ENCODE results near the gene GNAI1.

The GNAI1 gene

GRCh38 chr7:80105701-80106408 lies 28.8 kb upstream of the GNAI1 start:
- Histone ChIP-seq H3K27ac (ENCODE audit: low read length) (no peak overlapping the region), H3K9ac (ENCODE audit: low read length in 2 of 2) (no peak overlapping the region), H3K9me3 (ENCODE audit: control insufficient read depth in 2 of 2, low read length in 2 of 2) (no peaks in the 10 kb centered on the region), H3K4me3 (ENCODE audit: low read length in 2 of 2) (no peak overlapping the region), H3K4me1 (ENCODE audit: control insufficient read depth, insufficient read depth, low read length) (no peaks in the 10 kb centered on the region), H3K27me3 (ENCODE audit: control insufficient read depth in 1 of 2, insufficient read depth in 2 of 2, low read length in 2 of 2) (no peaks in the 10 kb centered on the region), H3K36me3 (ENCODE audit: control insufficient read depth in 2 of 2, insufficient read depth in 2 of 2, low read length in 2 of 2) (no peaks in the 10 kb centered on the region)

- Histone ChIP-seq H3K4me3 (ENCODE audit: low read length in 2 of 2) (no peak overlapping the region), H3K9me3 (ENCODE audit: control insufficient read depth in 2 of 2, low read length in 2 of 2) (no peaks in the 10 kb centered on the region), H3K27me3 (ENCODE audit: control insufficient read depth in 1 of 2, insufficient read depth in 2 of 2, low read length in 2 of 2) (no peaks in the 10 kb centered on the region), H3K9ac (ENCODE audit: low read length in 2 of 2) (no peak overlapping the region), H3K36me3 (ENCODE audit: control insufficient read depth in 2 of 2, insufficient read depth in 2 of 2, low read length in 2 of 2) (no peaks in the 10 kb centered on the region), H3K27ac (ENCODE audit: low read length) (no peak overlapping the region), H3K4me1 (ENCODE audit: control insufficient read depth, insufficient read depth, low read length) (no peaks in the 10 kb centered on the region)
These were observed 28.0 kb upstream of the GNAI1 start for GRCh38 chr7:80106498-80107113.

DNA sequence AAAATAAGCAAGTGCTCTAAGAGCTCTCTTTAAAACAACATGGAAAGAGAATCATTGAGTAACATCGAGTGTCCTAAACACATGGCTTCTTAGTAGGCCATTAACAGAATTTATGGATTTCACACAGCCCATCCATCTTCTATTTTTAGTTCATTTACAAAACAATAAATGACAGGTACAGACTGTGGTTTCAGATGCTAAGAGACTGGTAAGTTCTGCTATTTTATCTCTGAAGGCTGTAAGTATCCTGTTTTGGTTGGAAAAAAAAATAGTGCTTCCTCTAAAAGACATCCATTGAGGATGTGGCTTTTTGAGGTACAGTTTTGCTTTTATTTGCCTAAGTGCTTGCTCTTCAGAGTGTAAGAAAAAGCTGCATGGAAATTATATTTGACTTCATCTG lies 27.4 kb upstream of the GNAI1 start:
- H3K4me1 ChIP-seq (ENCODE audit: control insufficient read depth, insufficient read depth, low read length): no peaks in the 10 kb centered on the region
- no peaks in the 10 kb centered on the region for H3K27me3 ChIP-seq (ENCODE audit: control insufficient read depth in 1 of 2, insufficient read depth in 2 of 2, low read length in 2 of 2)
- H3K9me3 ChIP-seq (ENCODE audit: control insufficient read depth in 2 of 2, low read length in 2 of 2): no peaks in the 10 kb centered on the region
- no peak overlapping the region for H3K9ac ChIP-seq (ENCODE audit: low read length in 2 of 2)
- H3K4me3 ChIP-seq (ENCODE audit: low read length in 2 of 2): no peak overlapping the region
- no peak overlapping the region for H3K27ac ChIP-seq (ENCODE audit: low read length)
- no peaks in the 10 kb centered on the region for H3K36me3 ChIP-seq (ENCODE audit: control insufficient read depth in 2 of 2, insufficient read depth in 2 of 2, low read length in 2 of 2)

- Histone ChIP-seq H3K4me3 (ENCODE audit: low read length in 2 of 2) (no peak overlapping the region), H3K36me3 (ENCODE audit: control insufficient read depth in 2 of 2, insufficient read depth in 2 of 2, low read length in 2 of 2) (no peaks in the 10 kb centered on the region), H3K27ac (ENCODE audit: low read length) (no peak overlapping the region), H3K27me3 (ENCODE audit: control insufficient read depth in 1 of 2, insufficient read depth in 2 of 2, low read length in 2 of 2) (no peaks in the 10 kb centered on the region), H3K4me1 (ENCODE audit: control insufficient read depth, insufficient read depth, low read length) (no peaks in the 10 kb centered on the region), H3K9me3 (ENCODE audit: control insufficient read depth in 2 of 2, low read length in 2 of 2) (no peaks in the 10 kb centered on the region), H3K9ac (ENCODE audit: low read length in 2 of 2) (no peak overlapping the region)
These were observed 24.3 kb upstream of the GNAI1 start for GRCh38 chr7:80110376-80110775.

- Histone ChIP-seq H3K9me3 (ENCODE audit: control insufficient read depth in 2 of 2, low read length in 2 of 2) (no peaks in the 10 kb centered on the region), H3K27me3 (ENCODE audit: control insufficient read depth in 1 of 2, insufficient read depth in 2 of 2, low read length in 2 of 2) (no peaks in the 10 kb centered on the region), H3K4me3 (ENCODE audit: low read length in 2 of 2) (no peak overlapping the region), H3K27ac (ENCODE audit: low read length) (no peak overlapping the region), H3K4me1 (ENCODE audit: control insufficient read depth, insufficient read depth, low read length) (no peaks in the 10 kb centered on the region), H3K36me3 (ENCODE audit: control insufficient read depth in 2 of 2, insufficient read depth in 2 of 2, low read length in 2 of 2) (no peaks in the 10 kb centered on the region), H3K9ac (ENCODE audit: low read length in 2 of 2) (no peak overlapping the region)
These were observed 20.5 kb upstream of the GNAI1 start for GRCh38 chr7:80114159-80114558.

- Histone ChIP-seq H3K36me3 (ENCODE audit: control insufficient read depth in 2 of 2, insufficient read depth in 2 of 2, low read length in 2 of 2) (no peaks in the 10 kb centered on the region), H3K27ac (ENCODE audit: low read length) (no peak overlapping the region), H3K9me3 (ENCODE audit: control insufficient read depth in 2 of 2, low read length in 2 of 2) (no peaks in the 10 kb centered on the region), H3K27me3 (ENCODE audit: control insufficient read depth in 1 of 2, insufficient read depth in 2 of 2, low read length in 2 of 2) (no peaks in the 10 kb centered on the region), H3K4me3 (ENCODE audit: low read length in 2 of 2) (no peak overlapping the region), H3K9ac (ENCODE audit: low read length in 2 of 2) (no peak overlapping the region), H3K4me1 (ENCODE audit: control insufficient read depth, insufficient read depth, low read length) (no peaks in the 10 kb centered on the region)
These were observed 9.9 kb upstream of the GNAI1 start for GRCh38 chr7:80124526-80125264.

- Histone ChIP-seq H3K27me3 (ENCODE audit: control insufficient read depth in 1 of 2, insufficient read depth in 2 of 2, low read length in 2 of 2) (no peaks in the 10 kb centered on the region), H3K27ac (ENCODE audit: low read length) (no peak overlapping the region), H3K4me1 (ENCODE audit: control insufficient read depth, insufficient read depth, low read length) (no peaks in the 10 kb centered on the region), H3K9ac (ENCODE audit: low read length in 2 of 2) (no peak overlapping the region), H3K9me3 (ENCODE audit: control insufficient read depth in 2 of 2, low read length in 2 of 2) (no peaks in the 10 kb centered on the region), H3K4me3 (ENCODE audit: low read length in 2 of 2) (no peak overlapping the region), H3K36me3 (ENCODE audit: control insufficient read depth in 2 of 2, insufficient read depth in 2 of 2, low read length in 2 of 2) (no peaks in the 10 kb centered on the region)
These were observed 7.0 kb upstream of the GNAI1 start for GRCh38 chr7:80127412-80128160.

- Histone ChIP-seq H3K27me3 (ENCODE audit: control insufficient read depth in 1 of 2, insufficient read depth in 2 of 2, low read length in 2 of 2) (no peaks in the 10 kb centered on the region), H3K9ac (ENCODE audit: low read length in 2 of 2) (no peak overlapping the region)
These were observed 5.7 kb upstream of the GNAI1 start for GRCh38 chr7:80128918-80129317.

GRCh38 chr7:80129785-80130184 lies 4.8 kb upstream of the GNAI1 start:
- no peak overlapping the region for H3K27ac ChIP-seq (ENCODE audit: low read length)
- H3K9me3 ChIP-seq (ENCODE audit: control insufficient read depth in 2 of 2, low read length in 2 of 2): no peaks in the 10 kb centered on the region
- H3K27me3 ChIP-seq (ENCODE audit: control insufficient read depth in 1 of 2, insufficient read depth in 2 of 2, low read length in 2 of 2): no peaks in the 10 kb centered on the region
- H3K9ac ChIP-seq (ENCODE audit: low read length in 2 of 2): no peak overlapping the region
- no peaks in the 10 kb centered on the region for H3K4me1 ChIP-seq (ENCODE audit: control insufficient read depth, insufficient read depth, low read length)
- no peaks in the 10 kb centered on the region for H3K36me3 ChIP-seq (ENCODE audit: control insufficient read depth in 2 of 2, insufficient read depth in 2 of 2, low read length in 2 of 2)
- H3K4me3 ChIP-seq (ENCODE audit: low read length in 2 of 2): no peak overlapping the region

More at GRCh38 chr7:80128918-80129317, 5.7 kb upstream of the GNAI1 start:
- Histone ChIP-seq H3K4me3 (ENCODE audit: low read length in 2 of 2) (no peak overlapping the region), H3K27ac (ENCODE audit: low read length) (no peak overlapping the region), H3K9me3 (ENCODE audit: control insufficient read depth in 2 of 2, low read length in 2 of 2) (no peaks in the 10 kb centered on the region), H3K36me3 (ENCODE audit: control insufficient read depth in 2 of 2, insufficient read depth in 2 of 2, low read length in 2 of 2) (no peaks in the 10 kb centered on the region), H3K4me1 (ENCODE audit: control insufficient read depth, insufficient read depth, low read length) (no peaks in the 10 kb centered on the region)

- Histone ChIP-seq H3K4me3 (ENCODE audit: low read length in 2 of 2) (no peak overlapping the region), H3K4me1 (ENCODE audit: control insufficient read depth, insufficient read depth, low read length) (no peaks in the 10 kb centered on the region), H3K36me3 (ENCODE audit: control insufficient read depth in 2 of 2, insufficient read depth in 2 of 2, low read length in 2 of 2) (no peaks in the 10 kb centered on the region), H3K9ac (ENCODE audit: low read length in 2 of 2) (no peak overlapping the region), H3K9me3 (ENCODE audit: control insufficient read depth in 2 of 2, low read length in 2 of 2) (no peaks in the 10 kb centered on the region), H3K27me3 (ENCODE audit: control insufficient read depth in 1 of 2, insufficient read depth in 2 of 2, low read length in 2 of 2) (no peaks in the 10 kb centered on the region), H3K27ac (ENCODE audit: low read length) (no peak overlapping the region)
These were observed 2.8 kb upstream of the GNAI1 start for GRCh38 chr7:80131675-80132435.

Measured in stomach smooth muscle (tissue), 2 donors.